ENCODE measurements around the gene GLI3. TPM values are rescaled to one million over a fixed set of nuclear protein-coding genes. Genes with fewer than 3 reads are reported as not detected.

Gene GLI3
- total and polyA plus RNA-seq, 11 donors: 0.50 to 14.4 (median 5.7) TPM

GRCh38 chr7:42278344-42278743, 41.3 kb upstream of the GLI3 start:
- ATAC-seq: no peak
- no peaks in the 10 kb centered on the region for H3K9me3 ChIP-seq
- H3K4me1 ChIP-seq: no peaks in the 10 kb centered on the region
- 83 to 87% (median 85%) methylated on average over 4 of the region's 4 CpGs for WGBS, 4 donors
- H3K4me3 ChIP-seq: no peak overlapping the region
- no peaks in the 10 kb centered on the region for H3K36me3 ChIP-seq
- intact Hi-C loops (cut with DNase I): no loop called here
- no peak for TF ChIP-seq POLR2A (IDR thresholded peaks at IDR 0.05)
- no peak for TF ChIP-seq CTCF (IDR thresholded peaks at IDR 0.05)
- H3K27me3 ChIP-seq: no peaks in the 10 kb centered on the region
- no peak for DNase-seq
- no peak overlapping the region for H3K27ac ChIP-seq

GRCh38 chr7:42274053-42274452, 37.0 kb upstream of the GLI3 start:
- no peaks in the 10 kb centered on the region for H3K27me3 ChIP-seq
- H3K36me3 ChIP-seq: no peaks in the 10 kb centered on the region
- H3K27ac ChIP-seq: no peak overlapping the region
- H3K9me3 ChIP-seq: no peaks in the 10 kb centered on the region
- WGBS, 4 donors: 76 to 93% (median 87%) methylated on average over 5 of the region's 5 CpGs
- no peak overlapping the region for H3K4me3 ChIP-seq
- intact Hi-C loops (cut with DNase I): loop anchor here in 1 of 10 donors (5.0 kb wide), 1 partner anchor 568 kb away; no protein-coding TSS in a partner anchor
- H3K4me1 ChIP-seq: no peaks in the 10 kb centered on the region
- no peak for DNase-seq
- ATAC-seq: no peak
- TF ChIP-seq POLR2A (IDR thresholded peaks at IDR 0.05) (no peak), CTCF (IDR thresholded peaks at IDR 0.05) (no peak)

- Histone ChIP-seq H3K36me3 (no peaks in the 10 kb centered on the region), H3K9me3 (no peaks in the 10 kb centered on the region), H3K4me3 (no peak overlapping the region), H3K27ac (no peak overlapping the region), H3K27me3 (no peaks in the 10 kb centered on the region), H3K4me1 (no peaks in the 10 kb centered on the region)
- no peak for ATAC-seq
- no peak for DNase-seq
- TF ChIP-seq CTCF (IDR thresholded peaks at IDR 0.05) (peak in 5 of 12 donors; percentile 12 to 36 (median 28)), POLR2A (IDR thresholded peaks at IDR 0.05) (no peak)
- 65 to 71% (median 69%) methylated on average over 3 of the region's 3 CpGs for WGBS, 4 donors
- intact Hi-C loops (cut with DNase I): loop anchor here in 1 of 10 donors (5.0 kb wide), 1 partner anchor 569 kb away; no protein-coding TSS in a partner anchor
These were observed 36.0 kb upstream of the GLI3 start for GRCh38 chr7:42272793-42273665.

GRCh38 chr7:42269161-42269560, 32.2 kb upstream of the GLI3 start:
- DNase-seq (no peak), ATAC-seq (no peak)
- intact Hi-C loops (cut with DNase I): loop anchor here in 1 of 10 donors (10.0 kb wide), 1 partner anchor 56 kb away; no protein-coding TSS in a partner anchor
- Histone ChIP-seq H3K4me1 (peaks cover 0 to 2% (median 0%) of the 10 kb centered on the region in 12 donors), H3K27ac (no peak overlapping the region), H3K27me3 (no peaks in the 10 kb centered on the region), H3K9me3 (no peaks in the 10 kb centered on the region), H3K36me3 (no peaks in the 10 kb centered on the region), H3K4me3 (no peak overlapping the region)
- TF ChIP-seq POLR2A (IDR thresholded peaks at IDR 0.05) (no peak), CTCF (IDR thresholded peaks at IDR 0.05) (no peak)
- WGBS, 4 donors: 68 to 82% (median 77%) methylated on average over 4 of the region's 4 CpGs

All from heart left ventricle (tissue), 16 donors.